Esophagus squamous epithelium (tissue), 5 donors: ENCODE data around the gene SPANXN4. TPM values are rescaled to one million over a fixed set of nuclear protein-coding genes. Genes with fewer than 3 reads are reported as not detected.

Experiments used
- DNase-seq: peaks from one replicate; lab custom pipeline; 2025; lab: John Stamatoyannopoulos, UW
- H3K27ac ChIP-seq, 4 donors: fragments of 200-600 bp; sonication (generic); one replicate each; pipeline ENCODE4 v1.5.1; 2016 to 2019; ENCODE audit warnings: mild to moderate bottlenecking in 1 of 4
- H3K27me3 ChIP-seq, 4 donors: fragments of 200-600 bp; sonication (generic); 1 replicate in 3 of 4; 2 replicates in 1 of 4; pipeline versions ENCODE4 v1.5.1 to v1.6.0; 2017 to 2021; ENCODE audit warnings: antibody characterized with exemption in 1 of 4
- H3K36me3 ChIP-seq, 3 donors: fragments of 200-600 bp; sonication (generic); one replicate each; pipeline ENCODE4 v1.5.1; 2016 to 2019
- H3K4me1 ChIP-seq, 3 donors: fragments of 200-600 bp; sonication (generic); one replicate each; pipeline ENCODE4 v1.5.1; 2017 to 2019
- H3K4me3 ChIP-seq, 4 donors: fragments of 200-600 bp; sonication (generic); 1 replicate in 3 of 4; 2 replicates in 1 of 4; pipeline ENCODE4 v1.5.1; 2016 to 2019; ENCODE audit warnings: mild to moderate bottlenecking in 2 of 4, moderate library complexity in 1 of 4
- H3K9me3 ChIP-seq, 3 donors: fragments of 200-600 bp; sonication (generic); one replicate each; pipeline ENCODE4 v1.5.1; 2016 to 2019
- CTCF ChIP-seq, 6 experiments: fragments of 450-650 bp in 4 of 6; fragments of 200-600 bp in 2 of 6; sonication (generic) in 2 of 6; IDR thresholded peaks; one replicate each; pipeline ENCODE4 v1.5.1; 2016 to 2019; ENCODE audit warnings: antibody characterized with exemption in 6 of 6, mild to moderate bottlenecking in 4 of 6, moderate library complexity in 4 of 6
- POLR2A ChIP-seq, 4 donors: fragments of 450-650 bp; IDR thresholded peaks; one replicate each; pipeline ENCODE4 v1.6.1; 2017; ENCODE audit warnings: antibody characterized with exemption in 4 of 4, mild to moderate bottlenecking in 4 of 4, moderate library complexity in 3 of 4
- WGBS, 2 donors: methylation state at CpG; one replicate each; pipeline ENCODE4 v1.1.5; 2018; 5-methylcytosine and 5-hydroxymethylcytosine counted together
- intact Hi-C: fragments of 100-400 bp; cut with DNase I; formaldehyde crosslinking; loops from one replicate; pipeline ENCODE4 v1.15.0; 2022
- total RNA-seq, 4 donors: library from RNA; depleted of rRNA; stranded (reverse); fragments of >200 nt; gene quantifications; one replicate each; pipeline ENCODE4 v1.1.0, GENCODE V29; 2016
- donor health status: DM: yes; HTN: yes; CAD: no.

SPANXN4 gene
- total RNA-seq, 4 donors from 2014 or later, result not detected

- 44 to 91% methylated on average over 1 to 2 of the region's 2 CpGs for WGBS, 2 donors
- Histone ChIP-seq H3K27me3 (no peaks in the 10 kb centered on the region), H3K27ac (no peak overlapping the region), H3K4me3 (no peak overlapping the region), H3K9me3 (no peaks in the 10 kb centered on the region), H3K36me3 (no peaks in the 10 kb centered on the region), H3K4me1 (no peaks in the 10 kb centered on the region)
- intact Hi-C loops, result no loop called here
- TF ChIP-seq CTCF (IDR thresholded peaks at IDR 0.05), result no peak
- no peak for TF ChIP-seq POLR2A (IDR thresholded peaks at IDR 0.05)
- no peak for DNase-seq
These were observed 21.8 kb downstream of the SPANXN4 start for GRCh38 chrX:143047511-143047910.

GRCh38 chrX:143058120-143058519 lies 32.4 kb downstream of the SPANXN4 start:
- Histone ChIP-seq H3K4me3 (no peak overlapping the region), H3K4me1 (no peaks in the 10 kb centered on the region), H3K9me3 (no peaks in the 10 kb centered on the region), H3K27me3 (no peaks in the 10 kb centered on the region), H3K36me3 (no peaks in the 10 kb centered on the region), H3K27ac (no peak overlapping the region)
- no peak for DNase-seq
- 38 to 70% methylated on average over 2 to 4 of the region's 4 CpGs for WGBS, 2 donors
- no peak for TF ChIP-seq POLR2A (IDR thresholded peaks at IDR 0.05)
- no peak for TF ChIP-seq CTCF (IDR thresholded peaks at IDR 0.05)
- intact Hi-C loops, result no loop called here

GRCh38 chrX:143081231-143081630 lies 55.5 kb downstream of the SPANXN4 start:
- no peak overlapping the region for H3K27ac ChIP-seq
- no peaks in the 10 kb centered on the region for H3K27me3 ChIP-seq
- WGBS, 2 donors, result 75 to 77% methylated on average over 3 of the region's 3 CpGs
- intact Hi-C loops, result no loop called here
- no peak for DNase-seq
- H3K4me1 ChIP-seq, result no peaks in the 10 kb centered on the region
- no peaks in the 10 kb centered on the region for H3K36me3 ChIP-seq
- H3K9me3 ChIP-seq, result no peaks in the 10 kb centered on the region
- H3K4me3 ChIP-seq, result no peak overlapping the region
- TF ChIP-seq CTCF (IDR thresholded peaks at IDR 0.05), result no peak

GRCh38 chrX:143082537-143082936 lies 56.8 kb downstream of the SPANXN4 start:
- WGBS, 2 donors, result 72 to 81% methylated on average over 2 of the region's 2 CpGs
- Histone ChIP-seq H3K4me1 (no peaks in the 10 kb centered on the region), H3K27ac (no peak overlapping the region), H3K36me3 (no peaks in the 10 kb centered on the region), H3K9me3 (no peaks in the 10 kb centered on the region), H3K27me3 (no peaks in the 10 kb centered on the region), H3K4me3 (no peak overlapping the region)
- TF ChIP-seq POLR2A (IDR thresholded peaks at IDR 0.05), result no peak
- TF ChIP-seq CTCF (IDR thresholded peaks at IDR 0.05), result no peak
- intact Hi-C loops, result no loop called here
- DNase-seq, result no peak
